22Rv1 (cell line): ENCODE data around the gene SERPINB1.

Experiments used
- ZFX ChIP-seq: fragments of 450-650 bp; IDR thresholded peaks from 2 replicates; pipeline ENCODE4 v1.6.1; 2017; ENCODE audit warnings: antibody characterized with exemption, borderline replicate concordance
- TF ChIP-seq, protein P1 (sequence below): fragments of 450-650 bp; IDR thresholded peaks from 2 replicates; pipeline ENCODE4 v1.5.1; 2017; ENCODE audit warnings: mild to moderate bottlenecking

GRCh38 chr6:2792330-2793110 lies 49.1 kb downstream of the SERPINB1 start:
- TF ChIP-seq, protein P1, sequence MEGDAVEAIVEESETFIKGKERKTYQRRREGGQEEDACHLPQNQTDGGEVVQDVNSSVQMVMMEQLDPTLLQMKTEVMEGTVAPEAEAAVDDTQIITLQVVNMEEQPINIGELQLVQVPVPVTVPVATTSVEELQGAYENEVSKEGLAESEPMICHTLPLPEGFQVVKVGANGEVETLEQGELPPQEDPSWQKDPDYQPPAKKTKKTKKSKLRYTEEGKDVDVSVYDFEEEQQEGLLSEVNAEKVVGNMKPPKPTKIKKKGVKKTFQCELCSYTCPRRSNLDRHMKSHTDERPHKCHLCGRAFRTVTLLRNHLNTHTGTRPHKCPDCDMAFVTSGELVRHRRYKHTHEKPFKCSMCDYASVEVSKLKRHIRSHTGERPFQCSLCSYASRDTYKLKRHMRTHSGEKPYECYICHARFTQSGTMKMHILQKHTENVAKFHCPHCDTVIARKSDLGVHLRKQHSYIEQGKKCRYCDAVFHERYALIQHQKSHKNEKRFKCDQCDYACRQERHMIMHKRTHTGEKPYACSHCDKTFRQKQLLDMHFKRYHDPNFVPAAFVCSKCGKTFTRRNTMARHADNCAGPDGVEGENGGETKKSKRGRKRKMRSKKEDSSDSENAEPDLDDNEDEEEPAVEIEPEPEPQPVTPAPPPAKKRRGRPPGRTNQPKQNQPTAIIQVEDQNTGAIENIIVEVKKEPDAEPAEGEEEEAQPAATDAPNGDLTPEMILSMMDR: no peak
- TF ChIP-seq ZFX: no peak
